Mesenchymal stem cell (in vitro differentiated cells and primary cell): ENCODE results near the gene RCAN2.

Experiments
- DNase-seq: peaks from one replicate; pipeline ENCODE4 v3.0.0-alpha.2; 2013
- H2AFZ ChIP-seq: one replicate; pipeline ENCODE4 v1.6.1; 2013; ENCODE audit warnings: low read depth, mild to moderate bottlenecking, control low read depth, inconsistent platforms, low read length, moderate library complexity
- H2AK5ac ChIP-seq: 2 replicates; pipeline ENCODE4 v1.6.1; 2013; ENCODE audit warnings: low read length, moderate library complexity, mild to moderate bottlenecking, inconsistent platforms; ENCODE audit not compliant: severe bottlenecking
- H2BK120ac ChIP-seq: one replicate; pipeline ENCODE4 v1.6.1; 2013; ENCODE audit warnings: low read depth, mild to moderate bottlenecking, inconsistent platforms, low read length, moderate library complexity
- H2BK12ac ChIP-seq, 2 experiments: one replicate each; pipeline ENCODE4 v1.6.1; 2013; ENCODE audit warnings: inconsistent platforms in 2 of 2, low read length in 2 of 2, mild to moderate bottlenecking in 2 of 2, moderate library complexity in 2 of 2, control low read depth in 1 of 2
- H2BK15ac ChIP-seq: one replicate; pipeline ENCODE4 v1.6.1; 2013; ENCODE audit warnings: mild to moderate bottlenecking, low read depth, inconsistent platforms; ENCODE audit not compliant: poor library complexity, severe bottlenecking
- H2BK5ac ChIP-seq: 2 replicates; pipeline ENCODE4 v1.6.1; 2013; ENCODE audit warnings: low read depth, mild to moderate bottlenecking, low read length, control low read depth, inconsistent platforms; ENCODE audit not compliant: poor library complexity, severe bottlenecking
- H3K14ac ChIP-seq, 2 experiments: one replicate each; pipeline ENCODE4 v1.6.1; 2013; ENCODE audit warnings: inconsistent platforms in 2 of 2, low read length in 2 of 2, control low read depth in 1 of 2, mild to moderate bottlenecking in 1 of 2, moderate library complexity in 1 of 2
- H3K18ac ChIP-seq, 2 experiments: one replicate each; pipeline ENCODE4 v1.6.1; 2013; ENCODE audit warnings: inconsistent platforms in 2 of 2, low read length in 2 of 2, control low read depth in 1 of 2, low read depth in 1 of 2, mild to moderate bottlenecking in 1 of 2
- H3K23ac ChIP-seq, 2 experiments: one replicate each; pipeline ENCODE4 v1.6.1; 2013; ENCODE audit warnings: inconsistent platforms in 2 of 2, low read length in 2 of 2, mild to moderate bottlenecking in 2 of 2, moderate library complexity in 2 of 2, control low read depth in 1 of 2
- H3K27ac ChIP-seq: 2 replicates; pipeline ENCODE4 v1.5.1; 2013; ENCODE audit warnings: mild to moderate bottlenecking, moderate library complexity, low read length, control low read depth, inconsistent platforms; ENCODE audit not compliant: poor library complexity, severe bottlenecking
- H3K27me3 ChIP-seq, 2 experiments: 2 replicates each; pipeline versions ENCODE4 v1.6.1 to v1.7.0; 2013; ENCODE audit warnings: low read length in 2 of 2, mild to moderate bottlenecking in 2 of 2, moderate library complexity in 2 of 2, control low read depth in 1 of 2, inconsistent platforms in 1 of 2; ENCODE audit not compliant: control insufficient read depth in 1 of 2, insufficient read depth in 1 of 2
- H3K36me3 ChIP-seq, 2 experiments: 2 replicates each; pipeline versions ENCODE4 v1.6.1 to v1.7.0; 2013; ENCODE audit warnings: low read length in 2 of 2, control low read depth in 1 of 2, inconsistent platforms in 1 of 2, low read depth in 1 of 2, mild to moderate bottlenecking in 1 of 2; ENCODE audit not compliant: insufficient read depth in 2 of 2, control insufficient read depth in 1 of 2
- H3K4ac ChIP-seq, 2 experiments: one replicate each; pipeline ENCODE4 v1.6.1; 2013; ENCODE audit warnings: inconsistent platforms in 2 of 2, low read length in 2 of 2, mild to moderate bottlenecking in 2 of 2, moderate library complexity in 2 of 2, control low read depth in 1 of 2, low read depth in 1 of 2
- H3K4me1 ChIP-seq: 2 replicates; pipeline ENCODE4 v1.6.1; 2013; ENCODE audit warnings: low read depth, low read length, control low read depth; ENCODE audit not compliant: control insufficient read depth, insufficient read depth
- H3K4me2 ChIP-seq: 2 replicates; pipeline ENCODE4 v1.6.1; 2013; ENCODE audit warnings: low read length, mild to moderate bottlenecking, inconsistent platforms; ENCODE audit not compliant: poor library complexity, severe bottlenecking
- H3K4me3 ChIP-seq, 2 experiments: 2 replicates each; pipeline versions ENCODE4 v1.5.1 to v1.7.0; 2013; ENCODE audit warnings: low read length in 2 of 2, mild to moderate bottlenecking in 2 of 2, control low read depth in 1 of 2, low read depth in 1 of 2; ENCODE audit not compliant: insufficient read depth in 1 of 2
- H3K79me1 ChIP-seq: replicated peaks from 2 replicates; pipeline ENCODE4 v1.6.1; 2013; ENCODE audit warnings: mild to moderate bottlenecking, control low read depth, low read length, inconsistent platforms; ENCODE audit not compliant: poor library complexity, severe bottlenecking
- H3K9ac ChIP-seq: 2 replicates; pipeline ENCODE4 v1.7.0; 2013; ENCODE audit warnings: mild to moderate bottlenecking, low read length, moderate library complexity
- H3K9me3 ChIP-seq: 2 replicates; pipeline ENCODE4 v1.7.0; 2013; ENCODE audit warnings: mild to moderate bottlenecking, low read length; ENCODE audit not compliant: control insufficient read depth
- H4K8ac ChIP-seq: one replicate; pipeline ENCODE4 v1.6.1; 2013; ENCODE audit warnings: inconsistent platforms, mild to moderate bottlenecking, low read length, moderate library complexity
- H4K91ac ChIP-seq: one replicate; pipeline ENCODE4 v1.6.1; 2013; ENCODE audit warnings: mild to moderate bottlenecking, low read length, inconsistent platforms
- WGBS: methylation state at CpG from one replicate; pipeline ENCODE4 v1.1.7; 2013; ENCODE audit warnings: mixed read lengths; 5-methylcytosine and 5-hydroxymethylcytosine counted together

The RCAN2 gene

GRCh38 chr6:46291275-46291633, 200.0 kb downstream of the RCAN2 start:
- Histone ChIP-seq H3K14ac (no peak overlapping the region), H3K9me3 (no peaks in the 10 kb centered on the region), H2BK15ac (no peak overlapping the region), H2AFZ (no peak overlapping the region), H3K36me3 (no peaks in the 10 kb centered on the region), H2BK120ac (no peak overlapping the region), H3K9ac (no peak overlapping the region), H2BK5ac (no peak overlapping the region), H3K27me3 (peaks cover 0 to 3% of the 10 kb centered on the region in 2 experiments), H4K8ac (no peak overlapping the region), H3K23ac (no peak overlapping the region), H4K91ac (no peak overlapping the region), H3K18ac (no peak overlapping the region), H2BK12ac (no peak overlapping the region), H3K27ac (no peak overlapping the region), H3K79me1 (no peaks in the 10 kb centered on the region), H3K4me1 (no peaks in the 10 kb centered on the region), H3K4me3 (no peak overlapping the region), H3K4me2 (no peak overlapping the region), H3K4ac (no peak overlapping the region), H2AK5ac (no peak overlapping the region)
- no peak for DNase-seq
- 38% methylated on average over 2 of the region's 2 CpGs for WGBS

GRCh38 chr6:46290421-46291274, 200.6 kb downstream of the RCAN2 start:
- Histone ChIP-seq H3K4ac (no peak overlapping the region), H3K9me3 (no peaks in the 10 kb centered on the region), H2AK5ac (no peak overlapping the region), H3K36me3 (no peaks in the 10 kb centered on the region), H2BK5ac (no peak overlapping the region), H2BK12ac (no peak overlapping the region), H2BK120ac (no peak overlapping the region), H3K4me1 (no peaks in the 10 kb centered on the region), H2AFZ (no peak overlapping the region), H3K23ac (no peak overlapping the region), H3K4me2 (no peak overlapping the region), H3K4me3 (no peak overlapping the region), H3K27ac (no peak overlapping the region), H4K8ac (no peak overlapping the region), H3K27me3 (peaks cover 0 to 3% of the 10 kb centered on the region in 2 experiments), H3K79me1 (no peaks in the 10 kb centered on the region), H3K18ac (no peak overlapping the region), H3K14ac (no peak overlapping the region), H4K91ac (no peak overlapping the region), H3K9ac (no peak overlapping the region), H2BK15ac (no peak overlapping the region)
- DNase-seq, result no peak
- WGBS, result 44% methylated on average over 1 of the region's 4 CpGs

DNA sequence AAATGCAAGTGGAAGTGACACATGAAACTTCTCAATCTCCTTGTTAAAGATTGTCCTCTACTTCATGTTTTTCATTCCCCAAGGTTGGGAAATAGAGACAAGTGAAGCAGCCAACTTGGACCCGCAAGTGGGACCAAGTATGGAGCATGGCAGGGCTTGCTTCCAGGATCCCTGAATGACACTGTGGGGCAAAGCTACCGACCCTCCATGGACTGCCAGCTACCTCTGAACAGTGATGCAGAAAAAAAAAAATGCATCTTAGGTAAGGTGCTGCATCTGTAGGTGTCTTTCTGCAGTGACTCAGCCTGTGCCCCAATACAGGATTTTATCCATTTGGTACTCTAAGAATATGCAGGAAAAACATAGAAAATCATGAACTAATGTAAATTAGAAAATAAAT, 201.4 kb downstream of the RCAN2 start:
- H3K36me3 ChIP-seq, result no peaks in the 10 kb centered on the region
- H2BK12ac ChIP-seq, result no peak overlapping the region
- no peak overlapping the region for H2AFZ ChIP-seq
- no peaks in the 10 kb centered on the region for H3K79me1 ChIP-seq
- H2BK5ac ChIP-seq, result no peak overlapping the region
- H3K14ac ChIP-seq, result no peak overlapping the region
- no peak overlapping the region for H2BK120ac ChIP-seq
- no peak overlapping the region for H3K18ac ChIP-seq
- H3K9ac ChIP-seq, result no peak overlapping the region
- no peak overlapping the region for H3K4me2 ChIP-seq
- no peak overlapping the region for H4K8ac ChIP-seq
- 75% methylated on average over 2 of the region's 2 CpGs for WGBS
- H2BK15ac ChIP-seq, result no peak overlapping the region
- no peak overlapping the region for H3K27ac ChIP-seq
- no peak overlapping the region for H2AK5ac ChIP-seq
- no peak overlapping the region for H3K23ac ChIP-seq
- no peak overlapping the region for H4K91ac ChIP-seq
- no peaks in the 10 kb centered on the region for H3K4me1 ChIP-seq
- no peak overlapping the region for H3K4ac ChIP-seq
- no peak overlapping the region for H3K4me3 ChIP-seq
- H3K9me3 ChIP-seq, result no peaks in the 10 kb centered on the region
- DNase-seq, result no peak
- peaks cover 0 to 3% of the 10 kb centered on the region in 2 experiments for H3K27me3 ChIP-seq

DNA sequence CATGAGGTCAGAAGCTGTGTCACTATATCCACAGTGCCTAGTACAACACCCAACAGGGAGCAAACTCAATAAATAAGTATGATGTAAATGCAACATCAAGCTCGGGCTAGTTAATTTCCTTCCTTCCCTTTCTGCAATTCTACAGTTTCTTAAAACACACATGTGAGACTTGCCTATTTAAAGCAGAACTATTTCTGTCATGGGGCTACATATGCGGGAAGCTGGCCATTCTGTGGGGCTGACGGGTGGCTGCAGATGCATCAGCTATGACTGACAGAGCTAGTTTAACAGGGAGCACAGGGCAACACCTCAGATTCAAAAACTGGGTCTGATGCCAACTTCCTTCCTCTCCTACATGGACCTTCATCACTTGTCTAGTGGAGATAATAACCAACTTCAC, 202.4 kb downstream of the RCAN2 start:
- no peak overlapping the region for H3K4me3 ChIP-seq
- H2BK15ac ChIP-seq, result no peak overlapping the region
- no peak overlapping the region for H4K91ac ChIP-seq
- H3K23ac ChIP-seq, result no peak overlapping the region
- H2AFZ ChIP-seq, result no peak overlapping the region
- no peak overlapping the region for H4K8ac ChIP-seq
- WGBS, result 92% methylated on average over 3 of the region's 3 CpGs
- H3K9me3 ChIP-seq, result no peaks in the 10 kb centered on the region
- no peak overlapping the region for H2AK5ac ChIP-seq
- peaks cover 0 to 3% of the 10 kb centered on the region in 2 experiments for H3K27me3 ChIP-seq
- H3K4ac ChIP-seq, result no peak overlapping the region
- no peak overlapping the region for H2BK120ac ChIP-seq
- DNase-seq, result no peak
- no peak overlapping the region for H3K27ac ChIP-seq
- H3K18ac ChIP-seq, result no peak overlapping the region
- no peak overlapping the region for H3K4me2 ChIP-seq
- no peaks in the 10 kb centered on the region for H3K79me1 ChIP-seq
- no peak overlapping the region for H3K9ac ChIP-seq
- H3K36me3 ChIP-seq, result no peaks in the 10 kb centered on the region
- no peak overlapping the region for H3K14ac ChIP-seq
- H2BK12ac ChIP-seq, result no peak overlapping the region
- no peak overlapping the region for H2BK5ac ChIP-seq
- H3K4me1 ChIP-seq, result no peaks in the 10 kb centered on the region
